Pancreas (tissue), 10 donors: ENCODE data around the gene TNIK. TPM values are rescaled to one million over a fixed set of nuclear protein-coding genes. Genes with fewer than 3 reads are reported as not detected.

ENCODE experiments used
- ATAC-seq, 4 donors: fragments of 200-7000 bp; cut with Tn5 transposase; one replicate each; pipeline versions ENCODE4 v1.8.0 to v1.9.1; 2020; ENCODE audit warnings: mild to moderate bottlenecking in 4 of 4, moderate library complexity in 4 of 4
- DNase-seq, 6 donors: peaks; one replicate each; pipeline ENCODE4 v3.0.0-alpha.2; 2020
- FAIRE-seq: peaks from 2 replicates; lab custom pipeline; 2012; peaks lifted over from hg19 to GRCh38; lab: Jason Lieb, UNC
- H3K27ac ChIP-seq, 4 donors: fragments of 200-600 bp; sonication (generic); 1 replicate in 3 of 4; 2 replicates in 1 of 4; pipeline versions ENCODE4 v1.5.0 to v1.8.0; 2020
- H3K27me3 ChIP-seq, 4 donors: fragments of 200-600 bp; one replicate each; pipeline ENCODE4 v1.8.0; 2021
- H3K36me3 ChIP-seq, 3 donors: fragments of 200-600 bp; sonication (generic) in 1 of 3; one replicate each; pipeline versions ENCODE4 v1.5.0 to v1.8.0; 2020 to 2021
- H3K4me1 ChIP-seq, 3 donors: fragments of 200-600 bp; one replicate each; pipeline ENCODE4 v1.8.0; 2021
- H3K4me3 ChIP-seq, 4 donors: fragments of 200-600 bp; sonication (generic) in 2 of 4; one replicate each; pipeline versions ENCODE4 v1.5.0 to v1.8.0; 2020 to 2021
- H3K9me3 ChIP-seq, 4 donors: fragments of 200-600 bp; one replicate each; pipeline ENCODE4 v1.8.0; 2021
- CTCF ChIP-seq, 4 donors: fragments of 200-600 bp; sonication (generic) in 3 of 4; IDR thresholded peaks; one replicate each; pipeline versions ENCODE4 v1.5.0 to v1.8.0; 2021; ENCODE audit warnings: antibody characterized with exemption in 4 of 4
- WGBS, 2 donors: extraction: QIAGEN DNeasy Blood & Tissue Kit; methylation state at CpG; one replicate each; pipeline ENCODE4 v1.1.7; 2013; 5-methylcytosine and 5-hydroxymethylcytosine counted together
- intact Hi-C, 3 donors: fragments of 100-400 bp; cut with DNase I; formaldehyde crosslinking; loops; one replicate each; pipeline versions ENCODE4 v1.11.1 to v1.14.2; 2022
- polyA plus RNA-seq, 2 donors: library from polyadenylated mRNA; stranded (reverse); fragments of 200-250 nt; gene quantifications; one replicate each; pipeline ENCODE4 v1.2.3, GENCODE V29; 2013
- total RNA-seq, 6 donors: library from RNA; stranded (reverse); fragmentation: NEBNext Ultra II Directional in 4 of 6; extraction: Animal tissue kit (Norgen Biotek cat#: 25700) in 4 of 6; gene quantifications; one replicate each; pipeline versions ENCODE4 v1.2.1 to v1.2.4, GENCODE V29; 2021 to 2023
- donor health status: healthy with polysubstance abuse.
- donor health status: DM: no; HTN: no; CAD: no; lungs with moderate emphysema.
- donor health status: DM: no; HTN: no; CAD: no.
- donor health status: control.
- donor health status: control.
- donor health status: Bipolar disorder and iron deficiency.
- donor health status: DM: yes; HTN: yes; CAD: no.
- donor health status: DM: no; HTN: no; CAD: no.
- donor health status: DM: no; HTN: no; CAD: no.
- donor health status: DM: yes; HTN: yes; CAD: no.

Gene TNIK
- total and polyA plus RNA-seq, 8 donors: 3.5 to 13.6 (median 5.8) TPM

DNA sequence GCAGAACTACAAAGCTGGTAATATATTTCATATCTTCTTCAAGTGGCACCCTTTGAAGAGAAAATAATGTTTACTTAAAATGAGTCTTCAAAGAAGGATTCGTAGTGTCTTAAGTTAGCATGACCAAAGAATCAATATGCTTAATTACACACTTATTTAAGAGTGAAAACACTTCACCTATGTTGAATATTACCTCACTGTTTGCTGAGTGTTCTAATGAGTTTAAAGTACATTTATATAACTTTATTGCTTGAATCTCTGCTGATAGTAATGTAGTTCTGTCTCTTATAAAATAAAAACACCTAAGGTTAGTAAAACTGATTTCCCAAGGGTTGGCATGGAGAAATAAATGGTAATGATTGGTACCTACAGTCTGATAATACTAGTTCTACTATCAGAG lies 290.3 kb downstream of the TNIK start:
- Histone ChIP-seq H3K36me3 (no peaks in the 10 kb centered on the region), H3K27ac (no peak overlapping the region), H3K9me3 (no peaks in the 10 kb centered on the region), H3K4me1 (peaks cover 10 to 40% (median 14%) of the 10 kb centered on the region in 3 donors), H3K27me3 (no peaks in the 10 kb centered on the region), H3K4me3 (no peak overlapping the region)
- ATAC-seq (no peak), FAIRE-seq (no peak), DNase-seq (no peak)
- intact Hi-C loops: loop anchor here in 2 of 3 donors (10.0 kb wide), 2 partner anchors 115 to 395 kb away; no protein-coding TSS in a partner anchor
- 24 to 34% methylated on average over 1 of the region's 1 CpG for WGBS, 2 donors
- no peak for TF ChIP-seq CTCF (IDR thresholded peaks at IDR 0.05)

DNA sequence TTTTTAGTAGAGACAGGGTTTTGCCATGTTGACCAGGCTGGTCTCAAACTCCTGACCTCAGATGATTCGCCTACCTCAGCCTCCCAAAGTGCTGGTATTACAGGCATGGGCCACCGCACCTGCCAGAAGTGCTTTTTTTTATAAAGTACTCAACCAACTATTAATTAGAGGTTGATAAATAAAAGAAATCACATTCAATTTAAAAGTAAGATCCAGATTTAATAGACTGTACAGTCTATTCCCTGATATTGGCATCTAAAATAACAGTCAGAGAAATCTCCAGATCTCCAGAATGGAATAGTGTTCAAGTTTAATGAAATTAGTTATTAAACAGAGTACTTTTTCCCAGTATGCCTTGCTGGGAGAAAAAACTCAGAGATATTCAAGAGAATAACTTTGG lies 290.8 kb downstream of the TNIK start:
- no peak for FAIRE-seq
- intact Hi-C loops: loop anchor here in 1 of 3 donors (10.0 kb wide), 1 partner anchor 395 kb away; no protein-coding TSS in a partner anchor
- WGBS, 2 donors: 50 to 68% methylated on average over 2 of the region's 2 CpGs
- ATAC-seq: no peak
- H3K27me3 ChIP-seq: no peaks in the 10 kb centered on the region
- H3K4me3 ChIP-seq: no peak overlapping the region
- peaks cover 10 to 36% (median 14%) of the 10 kb centered on the region in 3 donors for H3K4me1 ChIP-seq
- H3K27ac ChIP-seq: no peak overlapping the region
- H3K9me3 ChIP-seq: no peaks in the 10 kb centered on the region
- no peak for DNase-seq
- no peaks in the 10 kb centered on the region for H3K36me3 ChIP-seq
- no peak for TF ChIP-seq CTCF (IDR thresholded peaks at IDR 0.05)

GRCh38 chr3:171168551-171168950 lies 291.7 kb downstream of the TNIK start:
- no peak for ATAC-seq
- WGBS, 2 donors: 97% methylated on average over 4 of the region's 4 CpGs
- Histone ChIP-seq H3K36me3 (no peaks in the 10 kb centered on the region), H3K27me3 (no peaks in the 10 kb centered on the region), H3K4me1 (peaks cover 10 to 31% (median 14%) of the 10 kb centered on the region in 3 donors), H3K9me3 (no peaks in the 10 kb centered on the region), H3K27ac (no peak overlapping the region), H3K4me3 (no peak overlapping the region)
- intact Hi-C loops: loop anchor here in 1 of 3 donors (10.0 kb wide), 1 partner anchor 396 kb away; no protein-coding TSS in a partner anchor
- TF ChIP-seq CTCF (IDR thresholded peaks at IDR 0.05): no peak
- FAIRE-seq: no peak
- DNase-seq: no peak

GRCh38 chr3:171168086-171168485 lies 292.1 kb downstream of the TNIK start:
- no peak for FAIRE-seq
- H3K27ac ChIP-seq: no peak overlapping the region
- no peak overlapping the region for H3K4me3 ChIP-seq
- 30 to 41% methylated on average over 5 of the region's 5 CpGs for WGBS, 2 donors
- intact Hi-C loops: loop anchor here in 1 of 3 donors (10.0 kb wide), 1 partner anchor 397 kb away; no protein-coding TSS in a partner anchor
- peak in 1 of 6 donors; percentile 47 for DNase-seq
- peaks cover 10 to 31% (median 14%) of the 10 kb centered on the region in 3 donors for H3K4me1 ChIP-seq
- TF ChIP-seq CTCF (IDR thresholded peaks at IDR 0.05): peak in 3 of 4 donors; percentile 8 to 20 (median 10)
- no peaks in the 10 kb centered on the region for H3K36me3 ChIP-seq
- peak; percentile 66 to 83 (median 76) for ATAC-seq
- H3K9me3 ChIP-seq: no peaks in the 10 kb centered on the region
- no peaks in the 10 kb centered on the region for H3K27me3 ChIP-seq

DNA sequence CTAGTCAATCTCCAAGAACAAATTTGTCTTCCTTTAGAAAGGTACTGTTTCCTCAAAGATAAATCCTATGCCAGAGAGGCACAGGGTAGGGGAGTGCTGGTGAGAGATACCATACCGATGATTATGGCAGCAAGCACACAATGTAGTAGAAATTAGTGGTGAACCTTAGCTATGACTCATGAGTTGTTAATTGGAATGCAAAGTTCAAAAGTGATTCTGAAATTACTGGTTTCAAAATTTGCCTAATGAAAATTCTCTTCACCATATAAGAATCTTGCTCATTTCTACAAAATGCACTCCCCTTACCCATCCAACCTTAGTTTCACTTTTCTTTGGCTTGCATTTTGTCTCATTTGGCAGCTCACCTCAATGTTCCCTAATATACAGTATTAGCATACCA lies 294.2 kb downstream of the TNIK start:
- no peak for TF ChIP-seq CTCF (IDR thresholded peaks at IDR 0.05)
- H3K9me3 ChIP-seq: no peaks in the 10 kb centered on the region
- H3K4me1 ChIP-seq: peaks cover 3 to 16% (median 10%) of the 10 kb centered on the region in 3 donors
- intact Hi-C loops: loop anchor here in 1 of 3 donors (10.0 kb wide), 1 partner anchor 399 kb away; no protein-coding TSS in a partner anchor
- FAIRE-seq (no peak), ATAC-seq (no peak), DNase-seq (no peak)
- no peak overlapping the region for H3K4me3 ChIP-seq
- no peak overlapping the region for H3K27ac ChIP-seq
- H3K27me3 ChIP-seq: no peaks in the 10 kb centered on the region
- no peaks in the 10 kb centered on the region for H3K36me3 ChIP-seq
- 79 to 93% methylated on average over 1 of the region's 1 CpG for WGBS, 2 donors
